Measurements from ENCODE around the gene U2AF2. TPM values are rescaled to one million over a fixed set of nuclear protein-coding genes. Genes with fewer than 3 reads are reported as not detected.

Gene U2AF2
- total and polyA plus RNA-seq, 9 of the 15 experiments (the other 6 are each of a cell fraction or from before 2014, with no cell fraction given) = 3.0 to 331 (median 157) TPM

DNA sequence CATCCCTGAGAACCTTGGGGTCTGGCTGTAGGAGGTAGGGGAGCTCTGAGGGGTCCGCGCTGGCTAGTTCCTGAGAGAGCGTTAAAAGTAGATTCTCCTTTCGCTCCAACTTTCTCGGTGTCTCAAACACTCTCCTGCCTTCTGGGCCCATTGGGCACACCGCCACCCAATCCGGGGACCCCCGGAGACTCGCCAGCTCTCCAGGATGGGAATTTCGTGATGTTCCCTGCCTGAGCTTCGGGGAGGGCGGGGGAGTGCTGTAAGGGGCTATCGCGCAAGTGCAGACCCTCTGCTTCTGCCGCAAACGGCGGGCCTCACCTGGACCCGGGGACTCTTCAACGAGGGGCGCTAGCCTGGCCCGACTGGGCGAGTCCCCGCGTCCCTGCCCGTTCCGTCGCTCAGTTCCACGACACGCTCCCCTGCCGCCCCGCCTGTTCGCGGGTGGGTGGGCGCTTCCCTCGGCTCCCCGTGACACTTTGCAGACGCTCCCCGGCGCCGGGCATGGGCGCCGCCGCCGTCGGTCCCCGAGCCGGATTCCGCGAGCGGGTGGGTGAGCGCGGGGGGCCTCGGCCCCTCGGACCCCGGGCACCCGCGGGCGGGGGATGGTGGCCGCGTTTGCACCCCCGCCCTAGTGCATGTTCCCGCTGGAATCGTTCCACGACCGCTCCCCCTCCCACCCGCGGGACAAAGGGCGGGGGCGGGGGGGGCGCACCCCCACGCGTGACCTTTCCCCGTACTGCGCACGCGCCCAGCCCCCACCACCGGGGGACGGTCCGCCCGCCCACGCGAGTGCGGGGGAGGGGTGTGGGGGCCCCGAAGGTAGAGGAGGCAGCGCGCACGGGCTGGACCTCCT, 6.9 kb upstream of the U2AF2 start, which contains the start of gene CCDC106 (continued):
- TF ChIP-seq MCM5 (IDR thresholded peaks at IDR 0.05; ENCODE audit: low read depth) = no peak
- no peak for TF ChIP-seq RAD51 (IDR thresholded peaks at IDR 0.05; ENCODE audit: borderline replicate concordance, low read depth)
- TF ChIP-seq FOS (IDR thresholded peaks at IDR 0.05; ENCODE audit: extremely low read depth, insufficient read length) = no peak
- TF ChIP-seq NR3C1 (CRISPR knock-in tag; IDR thresholded peaks at IDR 0.05) = no peak
- TF ChIP-seq MCM2 (IDR thresholded peaks at IDR 0.05; ENCODE audit: low read depth) = no peak
- TF ChIP-seq RBFOX2 (IDR thresholded peaks at IDR 0.05; ENCODE audit: low read depth, low read length) = peak; percentile 71
- TF ChIP-seq, protein P1, sequence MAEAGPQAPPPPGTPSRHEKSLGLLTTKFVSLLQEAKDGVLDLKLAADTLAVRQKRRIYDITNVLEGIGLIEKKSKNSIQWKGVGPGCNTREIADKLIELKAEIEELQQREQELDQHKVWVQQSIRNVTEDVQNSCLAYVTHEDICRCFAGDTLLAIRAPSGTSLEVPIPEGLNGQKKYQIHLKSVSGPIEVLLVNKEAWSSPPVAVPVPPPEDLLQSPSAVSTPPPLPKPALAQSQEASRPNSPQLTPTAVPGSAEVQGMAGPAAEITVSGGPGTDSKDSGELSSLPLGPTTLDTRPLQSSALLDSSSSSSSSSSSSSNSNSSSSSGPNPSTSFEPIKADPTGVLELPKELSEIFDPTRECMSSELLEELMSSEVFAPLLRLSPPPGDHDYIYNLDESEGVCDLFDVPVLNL (CRISPR knock-in tag; IDR thresholded peaks at IDR 0.05; ENCODE audit: low read depth) = no peak
- no peak for TF ChIP-seq ZNF696 (CRISPR knock-in tag; conservative IDR thresholded peaks at IDR 0.05)
- TF ChIP-seq HNRNPK (IDR thresholded peaks at IDR 0.05; ENCODE audit: low read depth, low read length, poor library complexity, severe bottlenecking) = no peak
- no peak for TF ChIP-seq KAT7 (CRISPR knock-in tag; IDR thresholded peaks at IDR 0.05; ENCODE audit: borderline replicate concordance)
- TF ChIP-seq, protein P2, sequence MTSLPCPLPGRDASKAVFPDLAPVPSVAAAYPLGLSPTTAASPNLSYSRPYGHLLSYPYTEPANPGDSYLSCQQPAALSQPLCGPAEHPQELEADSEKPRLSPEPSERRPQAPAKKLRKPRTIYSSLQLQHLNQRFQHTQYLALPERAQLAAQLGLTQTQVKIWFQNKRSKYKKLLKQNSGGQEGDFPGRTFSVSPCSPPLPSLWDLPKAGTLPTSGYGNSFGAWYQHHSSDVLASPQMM (CRISPR knock-in tag; IDR thresholded peaks at IDR 0.05) = no peak
- no peak for TF ChIP-seq ARHGAP35 (IDR thresholded peaks at IDR 0.05; ENCODE audit: partially characterized antibody)
- no peak for TF ChIP-seq MAFG (tag; conservative IDR thresholded peaks at IDR 0.05)
- TF ChIP-seq, protein P3, sequence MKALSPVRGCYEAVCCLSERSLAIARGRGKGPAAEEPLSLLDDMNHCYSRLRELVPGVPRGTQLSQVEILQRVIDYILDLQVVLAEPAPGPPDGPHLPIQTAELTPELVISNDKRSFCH (CRISPR knock-in tag; IDR thresholded peaks at IDR 0.05) = no peak
- TF ChIP-seq, protein P3 (tag; IDR thresholded peaks at IDR 0.05) = peak; percentile 81
- TF ChIP-seq, protein P4, sequence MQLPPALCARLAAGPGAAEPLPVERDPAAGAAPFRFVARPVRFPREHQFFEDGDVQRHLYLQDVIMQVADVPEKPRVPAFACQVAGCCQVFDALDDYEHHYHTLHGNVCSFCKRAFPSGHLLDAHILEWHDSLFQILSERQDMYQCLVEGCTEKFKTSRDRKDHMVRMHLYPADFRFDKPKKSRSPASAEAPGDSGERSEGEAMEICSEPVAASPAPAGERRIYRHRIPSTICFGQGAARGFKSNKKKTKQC (CRISPR knock-in tag; IDR thresholded peaks at IDR 0.05) = peak; percentile 55; the same call in 1 of the 2 replicates
- peak in 1 of 2 experiments; percentile 100 for TF ChIP-seq NCOA2 (IDR thresholded peaks at IDR 0.05; ENCODE audit: partially characterized antibody in 2 of 2)
- no peak for TF ChIP-seq SMARCC2 (IDR thresholded peaks at IDR 0.05; ENCODE audit: low read depth)
- 0 out of 2 replicates have a peak, but pooled peaks have one; percentile 38 for TF ChIP-seq LEF1 (IDR thresholded peaks at IDR 0.05)
- TF ChIP-seq, protein P5, sequence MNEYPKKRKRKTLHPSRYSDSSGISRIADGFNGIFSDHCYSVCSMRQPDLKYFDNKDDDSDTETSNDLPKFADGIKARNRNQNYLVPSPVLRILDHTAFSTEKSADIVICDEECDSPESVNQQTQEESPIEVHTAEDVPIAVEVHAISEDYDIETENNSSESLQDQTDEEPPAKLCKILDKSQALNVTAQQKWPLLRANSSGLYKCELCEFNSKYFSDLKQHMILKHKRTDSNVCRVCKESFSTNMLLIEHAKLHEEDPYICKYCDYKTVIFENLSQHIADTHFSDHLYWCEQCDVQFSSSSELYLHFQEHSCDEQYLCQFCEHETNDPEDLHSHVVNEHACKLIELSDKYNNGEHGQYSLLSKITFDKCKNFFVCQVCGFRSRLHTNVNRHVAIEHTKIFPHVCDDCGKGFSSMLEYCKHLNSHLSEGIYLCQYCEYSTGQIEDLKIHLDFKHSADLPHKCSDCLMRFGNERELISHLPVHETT (CRISPR knock-in tag; conservative IDR thresholded peaks at IDR 0.05 in 1 of 2, IDR thresholded peaks at IDR 0.05 in 1 of 2) = 0 out of 4 replicates have a peak, but pooled peaks of 1 of the 2 experiments have one; percentile 38
- no peak for TF ChIP-seq ZNF23 (CRISPR knock-in tag; IDR thresholded peaks at IDR 0.05)
- TF ChIP-seq MTA1 (IDR thresholded peaks at IDR 0.05; ENCODE audit: borderline replicate concordance) = peak; percentile 87
- no peak for TF ChIP-seq MCM3 (IDR thresholded peaks at IDR 0.05)
- no peak; the same call in 1 of the 2 replicates for TF ChIP-seq CBX1 (IDR thresholded peaks at IDR 0.05; ENCODE audit: low read depth)
- no peak for TF ChIP-seq SMC3 (conservative IDR thresholded peaks at IDR 0.05; ENCODE audit: insufficient read depth, low read depth, low read length)

Data from K562 (cell line).